Measurements from ENCODE around the gene TMC1.

TMC1 gene

GRCh38 chr9:72755836-72756235, 234.4 kb downstream of the TMC1 start:
- no peak for DNase-seq (ENCODE audit: extremely low read depth, low read depth)
- TF ChIP-seq CTCF (IDR thresholded peaks at IDR 0.05; ENCODE audit: low read depth, low read length) = no peak

GRCh38 chr9:72758944-72759343, 237.5 kb downstream of the TMC1 start:
- TF ChIP-seq CTCF (IDR thresholded peaks at IDR 0.05; ENCODE audit: low read depth, low read length) = no peak
- DNase-seq (ENCODE audit: extremely low read depth, low read depth) = no peak

- no peak for DNase-seq (ENCODE audit: extremely low read depth, low read depth)
- no peak for TF ChIP-seq CTCF (IDR thresholded peaks at IDR 0.05; ENCODE audit: low read depth, low read length)
Observed at GRCh38 chr9:72763022-72763421, 241.6 kb downstream of the TMC1 start.

- no peak for TF ChIP-seq CTCF (IDR thresholded peaks at IDR 0.05; ENCODE audit: low read depth, low read length)
- DNase-seq (ENCODE audit: extremely low read depth, low read depth) = no peak
Observed at GRCh38 chr9:72769546-72769945, 248.1 kb downstream of the TMC1 start.

GRCh38 chr9:72772661-72773060, 251.3 kb downstream of the TMC1 start:
- no peak for DNase-seq (ENCODE audit: extremely low read depth, low read depth)
- no peak for TF ChIP-seq CTCF (IDR thresholded peaks at IDR 0.05; ENCODE audit: low read depth, low read length)

- DNase-seq (ENCODE audit: extremely low read depth, low read depth) = no peak
- no peak for TF ChIP-seq CTCF (IDR thresholded peaks at IDR 0.05; ENCODE audit: low read depth, low read length)
Observed at GRCh38 chr9:72773570-72773969, 252.2 kb downstream of the TMC1 start.

- no peak for TF ChIP-seq CTCF (IDR thresholded peaks at IDR 0.05; ENCODE audit: low read depth, low read length)
- no peak for DNase-seq (ENCODE audit: extremely low read depth, low read depth)
Observed at GRCh38 chr9:72775570-72775969, 254.2 kb downstream of the TMC1 start.

Measured in AG09319 (cell line).